T-helper 9 cell (primary cell): ENCODE measurements around the gene USP43.
"Not testable (repeated sequence)": the region's sequence is repeated elsewhere in the genome, so short reads cannot be mapped to it uniquely, and the experiment has no call there.

Experiments used
- DNase-seq: peaks from one replicate; pipeline ENCODE4 v3.0.0-alpha.2; 2020

Gene USP43

DNA sequence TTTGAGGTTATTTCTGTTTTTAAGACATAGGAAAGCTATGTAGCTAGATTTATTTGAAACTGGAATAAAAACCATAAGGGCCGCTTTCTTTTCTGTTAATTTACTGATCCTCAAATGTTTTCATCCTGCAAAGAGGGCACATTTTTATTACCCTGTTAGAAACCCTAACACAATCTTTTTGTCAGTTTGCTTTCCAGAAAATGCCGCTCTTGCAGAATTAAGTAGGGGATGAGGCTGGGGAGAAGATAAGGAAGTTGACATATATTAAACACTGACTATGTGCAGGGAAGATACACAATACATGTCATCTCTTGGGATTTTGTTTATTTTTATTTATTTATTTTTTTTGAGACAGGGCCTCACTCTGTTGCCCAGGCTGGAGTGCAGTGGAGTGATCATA lies 15.7 kb downstream of the USP43 start:
- no peak for DNase-seq

- DNase-seq = not testable (repeated sequence)
These were observed 18.2 kb downstream of the USP43 start for GRCh38 chr17:9663511-9663910.

DNA sequence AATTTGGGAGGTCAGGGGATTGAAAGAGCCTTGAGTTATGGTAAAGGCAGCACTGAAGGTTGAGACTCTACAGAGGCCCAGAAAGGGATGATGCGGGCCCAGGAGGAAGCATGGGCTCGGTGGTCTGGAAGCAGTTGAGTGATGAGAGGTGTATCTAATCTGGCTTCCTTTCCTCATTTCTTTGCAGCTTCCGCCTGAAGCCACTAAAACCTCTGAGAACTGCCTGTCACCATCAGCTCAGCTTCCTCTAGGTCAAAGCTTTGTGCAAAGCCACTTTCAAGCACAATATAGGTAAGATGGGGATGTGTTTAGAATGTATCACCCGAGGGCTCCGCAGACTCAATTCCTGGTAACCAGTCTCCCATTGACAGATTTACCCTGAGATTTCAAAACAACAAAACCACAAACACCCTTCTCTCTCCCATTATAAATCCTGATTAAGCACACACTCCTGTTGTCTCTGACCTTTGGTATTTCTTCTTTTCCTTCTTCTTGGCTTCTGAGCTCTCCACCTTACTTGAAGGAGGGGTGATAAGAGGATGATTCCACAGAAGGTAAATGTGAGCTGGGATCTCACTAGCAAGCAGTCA lies 21.2 kb downstream of the USP43 start:
- DNase-seq = no peak

- no peak for DNase-seq
These were observed 23.2 kb downstream of the USP43 start for GRCh38 chr17:9668517-9668916.

DNA sequence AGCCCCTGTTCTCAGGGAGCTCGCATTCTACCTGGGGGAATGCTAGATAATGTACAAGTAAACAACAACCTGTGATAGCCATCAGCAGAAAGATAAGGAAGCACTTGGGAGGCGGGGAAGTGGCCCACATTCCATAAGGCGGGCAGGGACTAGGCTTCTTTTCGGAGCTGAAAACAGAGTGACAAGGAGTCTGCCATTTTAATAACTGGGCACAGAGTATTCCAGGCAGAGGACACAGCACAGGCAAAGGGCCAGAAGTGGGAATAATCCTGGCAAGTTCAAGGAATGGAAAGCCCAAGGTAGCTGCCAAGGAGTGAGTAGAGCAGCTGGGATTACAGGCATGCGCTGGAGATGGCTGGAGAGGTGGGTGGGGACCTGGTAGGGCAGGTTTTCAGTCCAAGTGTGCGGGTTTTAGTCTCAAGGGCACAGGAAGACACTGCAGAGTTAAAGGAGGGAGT lies 24.3 kb downstream of the USP43 start:
- DNase-seq = no peak

GRCh38 chr17:9670596-9670995 lies 25.3 kb downstream of the USP43 start:
- no peak for DNase-seq

- no peak for DNase-seq
These were observed 26.2 kb downstream of the USP43 start for GRCh38 chr17:9671559-9671958.

DNA sequence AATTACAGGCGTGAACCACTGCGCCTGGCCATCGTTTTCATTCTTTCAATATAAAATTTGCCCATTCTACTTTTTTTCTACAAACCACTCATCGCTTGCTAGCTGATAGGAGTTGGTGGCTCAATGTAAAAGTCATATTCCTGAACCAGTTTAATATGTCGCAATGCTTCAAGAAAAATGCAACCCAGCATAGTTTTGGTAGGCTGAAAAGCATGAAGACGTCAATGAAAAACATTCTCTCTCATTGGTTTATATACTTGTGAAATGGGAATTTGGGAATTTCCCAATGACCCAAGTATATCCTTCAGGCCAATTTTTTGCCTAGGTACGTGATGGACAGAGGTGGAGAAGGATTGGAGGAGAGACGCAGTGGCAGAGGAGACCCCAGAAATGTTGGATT lies 26.9 kb downstream of the USP43 start:
- DNase-seq = no peak

DNA sequence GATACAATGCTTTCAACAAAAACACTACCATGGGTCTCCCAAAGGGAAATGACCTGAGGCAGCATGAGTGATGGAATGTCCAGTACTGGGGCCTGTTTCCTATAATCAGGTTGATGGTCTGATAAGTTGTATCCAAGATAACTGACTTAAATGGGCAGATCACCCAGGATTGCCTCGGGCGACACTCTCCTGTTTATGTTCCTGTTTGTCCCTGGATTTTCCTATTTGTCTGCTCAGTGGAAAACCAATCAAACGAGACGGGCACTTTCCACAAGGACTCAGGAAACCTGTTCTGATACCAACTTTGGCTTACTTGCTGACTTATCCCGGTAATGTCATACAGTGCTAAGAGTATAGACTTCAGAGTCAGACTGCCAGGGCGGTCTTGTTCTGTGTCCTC lies 27.4 kb downstream of the USP43 start:
- DNase-seq = no peak

DNA sequence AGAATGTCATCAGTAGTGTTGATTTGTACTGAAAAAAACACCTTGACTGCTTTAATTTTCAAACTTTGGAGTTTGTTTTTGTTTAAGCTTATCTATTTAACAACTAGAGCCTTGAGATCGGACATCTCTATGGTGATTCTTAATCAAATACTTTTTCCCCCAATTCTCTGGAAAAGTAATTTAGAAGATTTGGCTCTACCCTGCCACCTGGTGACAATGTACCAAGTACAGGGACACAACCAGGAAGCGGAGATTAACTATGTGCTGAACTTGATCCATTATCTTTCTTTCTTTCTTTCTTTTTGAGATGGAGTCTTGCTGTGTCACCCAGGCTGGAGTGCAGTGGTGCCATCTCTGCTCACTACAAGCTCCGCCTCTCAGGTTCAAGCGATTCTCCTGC lies 30.8 kb downstream of the USP43 start:
- no peak for DNase-seq

DNA sequence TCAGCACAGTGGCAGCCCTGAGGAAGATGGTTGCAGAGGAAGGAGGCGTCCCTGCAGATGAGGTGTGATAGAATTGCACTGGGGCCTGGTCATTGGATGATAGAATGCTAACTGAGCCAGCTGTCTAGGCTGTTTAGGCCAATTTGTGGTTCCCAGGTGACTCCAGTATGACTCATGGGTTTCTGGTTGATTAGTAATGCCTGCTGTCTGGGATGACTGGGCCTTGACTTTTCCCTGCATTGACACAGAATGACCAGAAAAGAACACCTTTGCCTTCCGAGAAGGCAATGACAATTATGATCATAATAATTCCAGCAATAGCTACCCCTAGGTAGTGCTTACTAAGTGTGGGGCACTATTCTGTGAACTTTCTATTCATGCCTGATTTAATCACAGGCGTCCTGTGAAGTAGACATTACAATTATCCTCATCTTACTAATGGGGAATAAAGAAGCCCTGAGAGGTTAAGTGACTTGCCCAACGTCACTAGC lies 31.5 kb downstream of the USP43 start:
- DNase-seq = no peak

- no peak for DNase-seq
These were observed 32.1 kb downstream of the USP43 start for GRCh38 chr17:9677411-9677810.

DNA sequence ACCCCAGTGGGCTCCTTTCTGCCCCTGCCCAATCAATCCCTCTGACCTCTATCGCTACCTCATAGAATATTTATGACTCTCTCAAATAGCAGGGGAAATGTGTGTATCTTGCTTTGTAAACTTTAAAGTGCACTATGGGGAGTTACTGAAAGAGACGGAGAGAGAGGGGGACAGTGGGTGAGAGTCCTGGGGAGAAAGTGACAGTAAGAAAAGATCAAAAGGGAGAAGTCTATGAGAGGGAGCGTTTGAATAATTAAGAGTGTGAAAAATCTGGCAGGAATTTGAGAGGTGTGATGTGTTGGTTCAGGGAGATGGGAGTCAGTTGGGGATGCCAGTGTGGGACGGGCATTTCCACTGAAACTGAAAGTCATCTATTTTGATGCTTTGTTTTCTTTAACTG lies 32.6 kb downstream of the USP43 start:
- DNase-seq = no peak

- DNase-seq = no peak
These were observed 39.8 kb downstream of the USP43 start for GRCh38 chr17:9684955-9685621.

GRCh38 chr17:9693755-9694154 lies 48.4 kb downstream of the USP43 start:
- DNase-seq = no peak

GRCh38 chr17:9696279-9697044 lies 51.1 kb downstream of the USP43 start:
- no peak for DNase-seq

DNA sequence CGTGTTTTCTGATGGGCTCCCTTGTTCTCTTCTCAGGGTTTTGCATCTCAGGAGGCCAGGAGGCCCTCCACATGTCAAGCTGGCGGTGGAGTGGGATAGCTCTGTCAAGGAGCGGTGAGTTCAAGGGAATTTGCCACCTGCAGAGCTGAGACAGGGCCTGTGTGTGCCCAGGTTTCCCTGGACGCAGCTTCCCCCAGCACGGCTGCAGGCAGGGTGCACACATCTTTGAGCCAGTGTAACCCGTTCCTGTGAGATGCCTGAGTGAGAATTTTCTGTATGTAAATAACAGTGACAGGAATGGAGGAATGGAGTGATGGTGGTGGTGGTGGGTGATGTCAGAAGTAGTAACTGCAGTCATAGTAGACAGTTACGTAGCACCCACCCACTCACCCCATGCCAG lies 54.8 kb downstream of the USP43 start:
- DNase-seq = no peak

DNA sequence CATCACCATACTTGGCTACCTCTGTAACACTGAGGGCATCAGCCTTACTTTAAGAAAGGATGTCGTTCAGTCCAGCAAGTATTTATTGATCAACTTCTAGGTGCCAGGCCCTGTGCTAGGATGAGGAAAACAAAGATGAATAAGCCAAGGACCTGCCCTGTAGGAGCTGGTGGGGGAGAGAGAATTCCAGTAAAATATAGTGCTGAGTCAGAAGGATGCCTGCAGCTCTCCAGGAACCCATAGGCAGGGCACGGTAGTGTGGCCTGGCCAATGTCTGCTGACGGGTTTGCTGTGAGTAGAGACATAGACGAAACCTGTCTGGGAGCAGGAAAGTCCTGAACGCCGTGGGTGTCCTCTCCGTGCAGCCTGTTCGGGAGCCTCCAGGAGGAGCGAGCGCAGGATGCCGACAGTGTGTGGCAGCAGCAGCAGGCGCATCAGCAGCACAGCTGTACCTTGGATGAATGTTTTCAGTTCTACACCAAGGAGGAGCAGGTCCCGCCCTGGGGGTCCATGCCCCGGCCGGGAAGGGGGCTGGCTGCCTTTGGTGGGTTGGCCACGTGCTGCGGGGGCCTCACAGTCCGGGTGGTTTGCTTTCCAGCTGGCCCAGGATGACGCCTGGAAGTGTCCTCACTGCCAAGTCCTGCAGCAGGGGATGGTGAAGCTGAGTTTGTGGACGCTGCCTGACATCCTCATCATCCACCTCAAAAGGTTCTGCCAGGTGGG lies 55.6 kb downstream of the USP43 start:
- no peak for DNase-seq

- no peak for DNase-seq
These were observed 57.2 kb downstream of the USP43 start for GRCh38 chr17:9702482-9702881.

DNA sequence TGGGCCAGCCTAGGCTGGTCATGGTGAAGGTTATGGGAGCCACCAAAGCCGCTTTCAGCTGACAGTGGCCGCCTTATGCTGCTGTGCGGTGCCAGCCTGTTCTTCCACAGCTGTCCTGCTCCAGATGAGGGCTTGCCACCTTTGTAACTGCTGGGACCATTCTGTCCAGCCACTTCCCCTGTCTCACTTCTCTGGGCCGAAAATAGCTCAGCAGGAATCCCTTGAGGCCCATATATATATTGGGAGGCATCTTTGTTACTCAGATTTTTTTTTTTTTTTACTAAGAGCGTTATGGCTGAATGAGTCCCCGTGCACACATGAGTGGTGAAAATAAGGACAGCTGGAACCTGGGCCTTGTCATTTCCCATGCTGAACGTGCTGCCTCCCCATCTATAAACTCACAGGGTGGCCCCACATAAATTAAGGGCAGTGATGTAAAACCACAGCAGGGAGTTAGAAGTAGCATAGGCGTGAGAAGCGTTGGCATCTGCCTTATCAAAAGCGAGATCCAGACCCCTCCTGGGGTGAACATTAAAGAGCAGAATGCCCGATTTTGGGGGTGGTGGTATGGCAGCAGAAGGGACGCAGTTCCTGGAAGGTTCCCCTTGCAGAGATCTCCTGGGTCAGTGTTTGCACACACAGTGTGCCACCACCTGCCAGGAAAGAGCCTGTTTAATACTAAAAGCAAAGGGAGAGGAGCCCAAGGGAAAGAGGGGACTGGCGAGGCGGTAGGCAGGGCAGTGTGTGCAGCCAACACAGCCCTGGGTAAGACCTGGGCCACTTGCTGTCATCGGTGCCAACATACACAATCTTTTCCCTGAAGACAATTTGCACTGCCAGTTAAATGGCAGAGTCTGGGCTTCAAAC lies 57.8 kb downstream of the USP43 start:
- no peak for DNase-seq

GRCh38 chr17:9703781-9704082 lies 58.4 kb downstream of the USP43 start:
- DNase-seq = no peak

GRCh38 chr17:9705745-9706144 lies 60.4 kb downstream of the USP43 start:
- no peak for DNase-seq

DNA sequence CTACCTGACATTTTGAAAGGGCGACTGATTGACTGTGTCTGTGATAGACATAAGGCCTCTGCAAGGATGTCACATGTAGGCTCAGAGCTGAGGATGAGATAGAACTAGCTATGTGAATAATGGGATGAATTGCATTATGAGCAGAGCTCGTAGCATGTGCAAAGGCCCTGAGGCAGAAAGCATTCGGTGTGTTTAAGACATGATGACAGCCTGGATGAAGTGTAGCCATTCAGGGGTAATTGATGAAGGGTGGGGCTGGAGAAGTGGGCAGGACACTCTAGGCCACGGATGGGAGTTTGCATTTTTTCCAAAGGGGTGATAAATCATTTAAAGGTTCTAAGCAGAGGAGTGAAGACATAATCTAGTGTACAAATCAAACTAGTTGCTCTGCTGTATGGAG lies 62.6 kb downstream of the USP43 start:
- DNase-seq = no peak
